ENCODE data around the gene XYLT1.

XYLT1 gene

GRCh38 chr16:17312094-17312710, 158.6 kb downstream of the XYLT1 start:
- ATAC-seq = 0 out of 3 replicates have a peak, but pooled peaks have one; percentile 7
- no peak for TF ChIP-seq POU6F1 (CRISPR knock-in tag; IDR thresholded peaks at IDR 0.05; ENCODE audit: borderline replicate concordance, low read depth)
- no peak for TF ChIP-seq GLIS3 (CRISPR knock-in tag; IDR thresholded peaks at IDR 0.05)
- no peak for TF ChIP-seq BACH2 (CRISPR knock-in tag; IDR thresholded peaks at IDR 0.05; ENCODE audit: borderline replicate concordance)
- TF ChIP-seq CREB5 (CRISPR knock-in tag; IDR thresholded peaks at IDR 0.05; ENCODE audit: low read depth) = no peak
- TF ChIP-seq RARB (CRISPR knock-in tag; IDR thresholded peaks at IDR 0.05) = no peak
- no peak for TF ChIP-seq ZFP30 (CRISPR knock-in tag; IDR thresholded peaks at IDR 0.05)
- no peak for TF ChIP-seq PPARA (CRISPR knock-in tag; IDR thresholded peaks at IDR 0.05; ENCODE audit: borderline replicate concordance)
- no peak for TF ChIP-seq ARNTL (CRISPR knock-in tag; IDR thresholded peaks at IDR 0.05; ENCODE audit: borderline replicate concordance, low read depth)
- TF ChIP-seq ZFP3 (CRISPR knock-in tag; IDR thresholded peaks at IDR 0.05) = no peak
- TF ChIP-seq OSR1 (CRISPR knock-in tag; IDR thresholded peaks at IDR 0.05) = no peak
- no peak for TF ChIP-seq PATZ1 (CRISPR knock-in tag; IDR thresholded peaks at IDR 0.05; ENCODE audit: borderline replicate concordance)
- TF ChIP-seq CSRNP3 (CRISPR knock-in tag; IDR thresholded peaks at IDR 0.05) = no peak
- TF ChIP-seq TSHZ2 (CRISPR knock-in tag; IDR thresholded peaks at IDR 0.05) = no peak
- no peak for TF ChIP-seq ZNF70 (CRISPR knock-in tag; IDR thresholded peaks at IDR 0.05)
- TF ChIP-seq TOX (CRISPR knock-in tag; IDR thresholded peaks at IDR 0.05; ENCODE audit: borderline replicate concordance) = no peak
- no peak for TF ChIP-seq SNAI2 (CRISPR knock-in tag; IDR thresholded peaks at IDR 0.05)
- no peak for TF ChIP-seq ZNF565 (CRISPR knock-in tag; conservative IDR thresholded peaks at IDR 0.05; ENCODE audit: low read depth)
- TF ChIP-seq TCF4 (CRISPR knock-in tag; IDR thresholded peaks at IDR 0.05; ENCODE audit: borderline replicate concordance) = no peak

GRCh38 chr16:17311333-17312093, 159.2 kb downstream of the XYLT1 start:
- no peak for TF ChIP-seq TSHZ2 (CRISPR knock-in tag; IDR thresholded peaks at IDR 0.05)
- no peak for TF ChIP-seq TOX (CRISPR knock-in tag; IDR thresholded peaks at IDR 0.05; ENCODE audit: borderline replicate concordance)
- no peak for TF ChIP-seq PATZ1 (CRISPR knock-in tag; IDR thresholded peaks at IDR 0.05; ENCODE audit: borderline replicate concordance)
- no peak for TF ChIP-seq SNAI2 (CRISPR knock-in tag; IDR thresholded peaks at IDR 0.05)
- ATAC-seq = no peak
